Panc1 (cell line): Measurements from ENCODE around the gene FBXO30.

ENCODE experiments used
- CTCF ChIP-seq: fragments of 450-650 bp; IDR thresholded peaks from 2 replicates; pipeline ENCODE4 v1.5.1; 2017; ENCODE audit warnings: mild to moderate bottlenecking
- SIN3A ChIP-seq: IDR thresholded peaks from 2 replicates; pipeline ENCODE4 v1.6.1; 2012; ENCODE audit warnings: low read depth, mild to moderate bottlenecking, low read length, moderate library complexity, borderline replicate concordance; ENCODE audit not compliant: insufficient read depth

DNA sequence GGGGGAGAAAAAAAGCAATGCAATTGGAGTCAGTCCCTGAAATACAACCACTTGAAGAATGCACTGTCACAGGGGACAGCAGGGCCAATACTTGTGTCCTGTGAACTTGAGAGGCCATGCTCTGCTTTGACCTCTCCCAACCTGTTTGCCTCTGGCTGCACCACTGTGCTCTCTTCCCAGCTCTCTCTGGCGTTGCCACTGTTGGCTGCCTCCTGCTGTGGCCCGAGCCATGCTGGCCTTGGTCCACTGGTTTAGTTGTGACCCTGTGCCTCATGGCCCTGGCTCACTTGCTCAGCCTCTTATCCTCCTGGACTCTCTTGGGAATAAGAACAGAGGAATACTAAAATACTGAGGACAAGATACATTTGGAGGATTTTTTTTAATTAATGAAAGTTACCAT, 14.5 kb upstream of the FBXO30 start:
- TF ChIP-seq SIN3A (no peak), CTCF (no peak)
